ENCODE results near the gene L2HGDH.

The L2HGDH gene

DNA sequence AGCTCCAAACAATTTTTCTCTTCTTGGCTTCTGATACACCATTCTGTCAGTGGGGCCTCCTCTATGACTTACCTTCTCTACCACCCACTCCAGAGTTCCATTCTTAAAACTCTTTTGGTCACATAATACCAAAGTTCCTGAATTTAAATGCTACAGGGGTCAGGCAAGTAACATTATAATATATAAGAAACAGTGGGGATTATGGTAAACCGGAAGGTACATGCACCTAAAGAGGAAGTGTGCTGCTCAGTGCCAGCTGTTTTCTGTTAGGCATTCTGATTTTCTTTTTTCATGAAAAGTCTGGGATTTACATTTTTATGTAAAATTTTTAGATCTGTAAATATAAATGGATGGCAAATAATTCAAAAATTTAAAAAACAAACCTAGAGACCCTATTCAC lies 120.5 kb downstream of the L2HGDH start:
- H3K36me3 ChIP-seq = no peaks in the 10 kb centered on the region; the same call in 1 of the 2 replicates
- no peaks in the 10 kb centered on the region for H3K4me1 ChIP-seq
- H3K4me3 ChIP-seq (ENCODE audit: low read depth, low read length) = no peak overlapping the region
- no peaks in the 10 kb centered on the region for H3K9me3 ChIP-seq
- TF ChIP-seq, protein P1, sequence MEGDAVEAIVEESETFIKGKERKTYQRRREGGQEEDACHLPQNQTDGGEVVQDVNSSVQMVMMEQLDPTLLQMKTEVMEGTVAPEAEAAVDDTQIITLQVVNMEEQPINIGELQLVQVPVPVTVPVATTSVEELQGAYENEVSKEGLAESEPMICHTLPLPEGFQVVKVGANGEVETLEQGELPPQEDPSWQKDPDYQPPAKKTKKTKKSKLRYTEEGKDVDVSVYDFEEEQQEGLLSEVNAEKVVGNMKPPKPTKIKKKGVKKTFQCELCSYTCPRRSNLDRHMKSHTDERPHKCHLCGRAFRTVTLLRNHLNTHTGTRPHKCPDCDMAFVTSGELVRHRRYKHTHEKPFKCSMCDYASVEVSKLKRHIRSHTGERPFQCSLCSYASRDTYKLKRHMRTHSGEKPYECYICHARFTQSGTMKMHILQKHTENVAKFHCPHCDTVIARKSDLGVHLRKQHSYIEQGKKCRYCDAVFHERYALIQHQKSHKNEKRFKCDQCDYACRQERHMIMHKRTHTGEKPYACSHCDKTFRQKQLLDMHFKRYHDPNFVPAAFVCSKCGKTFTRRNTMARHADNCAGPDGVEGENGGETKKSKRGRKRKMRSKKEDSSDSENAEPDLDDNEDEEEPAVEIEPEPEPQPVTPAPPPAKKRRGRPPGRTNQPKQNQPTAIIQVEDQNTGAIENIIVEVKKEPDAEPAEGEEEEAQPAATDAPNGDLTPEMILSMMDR (IDR thresholded peaks at IDR 0.05; ENCODE audit: low read depth, low read length) = no peak
- H3K27me3 ChIP-seq = no peaks in the 10 kb centered on the region
- DNase-seq = no peak
